ENCODE data around the gene ALDH1L2.
"Not testable (repeated sequence)": the region's sequence is repeated elsewhere in the genome, so short reads cannot be mapped to it uniquely, and the experiment has no call there.

Gene ALDH1L2

GRCh38 chr12:105084251-105085250 is at the start of gene ALDH1L2:
TSS of gene ALDH1L2 (minus strand) at chr12:105084458. CDS start at chr12:105084436, 22 bp downstream.
- DNase-seq: no peak

GRCh38 chr12:105120551-105120950 is 36.3 kb upstream of the ALDH1L2 start:
- no peak for DNase-seq

DNA sequence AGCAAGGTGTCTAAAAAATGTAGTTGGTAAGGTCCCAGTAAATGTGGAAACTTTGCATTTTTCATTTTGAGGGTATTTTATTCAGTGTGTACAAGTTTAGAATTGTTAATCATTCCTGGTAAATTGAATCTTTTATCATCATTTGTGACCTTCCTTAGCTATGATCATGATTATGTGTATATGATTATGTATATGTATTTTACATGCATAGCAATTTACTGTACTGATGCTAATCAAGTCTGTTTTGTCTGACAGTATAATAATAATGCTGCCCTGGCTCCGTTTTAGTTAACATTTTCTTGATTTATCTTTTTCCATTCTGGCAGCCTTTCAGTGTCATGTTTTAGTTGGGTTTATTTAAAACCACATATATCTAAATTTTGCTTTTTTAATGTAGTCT is 32.7 kb upstream of the ALDH1L2 start:
- no peak for DNase-seq

GRCh38 chr12:105113094-105113493 is 28.8 kb upstream of the ALDH1L2 start:
- DNase-seq: no peak

- no peak for DNase-seq
Observed at GRCh38 chr12:105110851-105111250, 26.6 kb upstream of the ALDH1L2 start.

GRCh38 chr12:105109465-105110212 is 25.4 kb upstream of the ALDH1L2 start:
- DNase-seq: no peak

DNA sequence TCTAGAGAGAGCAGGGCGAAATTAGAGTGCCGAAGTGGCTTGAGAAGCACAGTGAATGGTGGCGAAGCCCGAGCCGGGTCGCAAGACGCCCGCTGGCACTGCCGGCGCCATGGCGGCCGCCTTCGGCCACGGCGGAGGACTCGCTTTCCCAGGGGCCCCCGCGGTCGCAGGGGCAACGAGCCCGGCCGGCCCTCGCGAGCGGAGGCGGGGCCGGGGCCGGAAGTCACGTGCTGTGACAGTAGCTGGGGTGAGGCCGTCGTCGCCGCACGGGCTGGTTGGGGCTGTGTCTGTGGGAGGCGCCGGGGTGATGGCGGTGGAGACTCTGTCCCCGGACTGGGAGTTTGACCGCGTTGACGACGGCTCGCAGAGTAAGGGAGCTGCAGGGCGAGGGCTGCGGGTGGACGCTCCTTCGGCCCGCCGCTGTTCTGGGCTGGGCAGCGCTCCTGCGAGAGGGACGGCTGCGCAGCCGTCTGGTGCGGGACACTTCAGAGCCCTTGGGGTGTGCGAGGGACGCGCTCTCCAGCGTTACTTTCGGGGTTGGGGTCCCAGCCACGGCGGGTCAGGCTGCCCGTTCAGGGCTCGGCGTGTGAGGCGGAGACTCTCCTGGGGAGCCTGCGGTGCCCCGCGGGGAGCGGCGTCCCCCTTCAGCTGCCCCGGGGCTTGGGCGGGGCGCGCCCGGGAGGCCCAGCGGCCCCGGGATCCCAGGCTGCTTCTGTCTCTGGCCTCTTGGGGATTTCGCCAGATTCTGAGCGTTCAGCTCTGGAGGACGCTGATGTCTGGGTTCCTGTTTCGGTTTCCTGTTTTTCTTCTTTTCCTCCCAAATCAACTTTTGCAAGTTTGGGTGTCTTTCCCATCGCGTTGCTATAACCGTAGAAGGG is 23.5 kb upstream of the ALDH1L2 start, which contains the start of gene WASHC4:
TSS of gene WASHC4 (plus strand) at position 238 of the 878 bp plus-strand sequence. CDS start at position 308, 70 bp downstream.
- peak; percentile 50 for DNase-seq

DNA sequence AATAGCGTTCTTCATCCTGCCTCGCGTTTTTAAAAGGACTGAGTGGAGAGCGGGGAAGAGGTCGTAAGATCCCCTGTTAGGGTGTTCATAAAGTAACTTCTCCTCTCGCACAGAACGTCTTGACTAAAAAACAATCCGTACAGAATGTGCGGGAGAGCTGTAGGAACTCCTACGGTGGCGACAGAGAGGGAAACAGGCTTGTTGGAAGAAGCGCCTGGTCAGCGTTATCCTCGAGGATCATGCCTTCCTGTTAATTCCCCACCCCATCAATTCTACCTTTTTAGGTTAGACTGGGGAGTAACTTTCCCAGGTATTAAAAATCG is 22.9 kb upstream of the ALDH1L2 start:
- peak; percentile 6 for DNase-seq

- no peak for DNase-seq
Observed at GRCh38 chr12:105106621-105107020, 22.4 kb upstream of the ALDH1L2 start.

DNA sequence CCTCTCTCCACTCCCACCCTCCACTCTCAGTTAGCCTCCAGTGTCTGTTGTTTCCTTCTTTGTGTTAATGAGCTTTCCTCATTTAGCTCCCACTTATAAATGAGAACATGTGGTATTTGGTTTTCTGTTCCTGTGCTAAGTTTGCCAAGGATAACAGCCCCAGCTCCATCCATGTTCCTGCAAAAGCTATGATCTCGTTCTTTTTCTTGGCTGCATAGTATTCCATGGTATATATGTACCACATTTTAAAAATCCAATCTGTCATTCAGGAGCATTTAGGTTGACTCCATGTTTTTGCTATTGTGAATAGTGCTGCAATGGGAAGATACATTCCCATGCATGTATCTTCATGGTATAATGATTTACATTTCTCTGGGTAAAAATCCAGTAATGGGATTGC is 20.5 kb upstream of the ALDH1L2 start:
- no peak for DNase-seq

GRCh38 chr12:105102673-105103072 is 18.4 kb upstream of the ALDH1L2 start:
- no peak for DNase-seq

DNA sequence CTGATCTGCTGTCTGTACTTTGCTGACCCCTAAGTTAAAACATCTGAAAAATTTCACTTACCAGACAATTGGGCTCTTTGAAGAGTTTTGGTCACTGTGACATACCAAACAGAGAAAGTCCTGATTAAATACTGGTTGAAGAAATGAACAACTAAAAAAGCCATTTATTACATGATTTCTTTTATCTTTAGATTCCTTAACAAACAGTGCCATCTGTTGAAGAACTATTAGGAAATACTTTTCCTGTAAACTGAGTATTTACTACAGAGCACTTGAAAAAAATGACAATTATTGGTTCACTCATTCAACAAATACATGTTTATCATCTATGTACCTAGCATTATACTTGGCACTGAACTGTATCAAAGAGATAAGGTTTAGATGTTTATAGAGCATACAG is 16.7 kb upstream of the ALDH1L2 start:
- no peak for DNase-seq

DNA sequence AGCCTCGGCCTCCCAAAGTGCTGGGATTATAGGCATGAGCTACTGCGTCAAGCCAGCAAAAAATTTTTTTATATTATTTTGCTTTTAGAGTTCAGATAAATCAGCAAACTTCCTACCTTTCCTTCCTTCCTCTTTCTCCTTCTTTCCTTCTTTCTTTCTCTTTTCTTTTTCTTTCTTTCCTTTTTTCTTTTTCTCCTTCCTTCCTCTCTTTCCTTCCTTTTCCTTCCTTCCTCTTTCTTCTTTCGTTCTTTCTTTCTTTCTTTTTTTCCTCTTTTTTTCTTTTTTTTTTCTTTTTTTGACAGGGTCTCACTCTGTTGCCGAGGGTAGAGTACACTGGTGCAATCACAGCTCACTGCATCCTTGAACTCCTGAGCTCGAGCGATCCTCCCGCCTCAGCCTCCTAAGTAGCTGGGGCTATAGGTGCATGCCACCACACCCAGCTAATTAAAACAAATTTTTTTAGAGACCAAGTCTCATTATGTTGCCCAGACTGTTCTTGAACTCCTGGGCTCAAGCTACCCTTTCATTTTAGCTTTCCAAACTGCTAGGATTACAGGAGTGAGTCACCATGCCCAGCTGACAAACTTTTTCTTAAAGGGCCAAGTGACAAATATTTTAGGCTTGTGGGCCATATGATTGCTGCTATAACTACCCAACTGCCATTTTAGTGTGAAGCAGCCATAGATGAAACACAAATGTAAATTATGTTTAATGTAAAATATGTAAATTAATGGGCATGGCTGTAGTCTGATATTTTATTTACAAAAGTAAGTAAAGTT is 16.1 kb upstream of the ALDH1L2 start:
- no peak for DNase-seq

DNA sequence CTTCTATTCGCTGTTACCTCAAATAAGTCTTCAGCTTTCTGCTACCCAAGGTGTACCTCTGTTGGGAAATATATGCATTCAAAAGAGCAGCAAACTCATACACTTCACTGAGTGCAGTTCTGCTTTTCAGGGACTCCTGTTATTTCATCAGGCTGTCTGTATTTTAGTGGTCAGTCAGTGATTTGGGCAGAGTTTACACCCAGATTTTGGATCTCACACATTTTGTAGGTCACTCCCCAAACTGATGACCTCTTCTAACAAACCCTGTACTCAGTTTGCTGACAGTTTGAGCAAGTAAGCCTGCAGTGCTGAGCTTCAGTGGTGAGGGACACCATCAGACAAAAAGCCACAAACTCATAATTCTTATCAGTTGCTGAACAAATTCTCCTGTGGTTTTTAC is 15.1 kb upstream of the ALDH1L2 start:
- no peak for DNase-seq

DNA sequence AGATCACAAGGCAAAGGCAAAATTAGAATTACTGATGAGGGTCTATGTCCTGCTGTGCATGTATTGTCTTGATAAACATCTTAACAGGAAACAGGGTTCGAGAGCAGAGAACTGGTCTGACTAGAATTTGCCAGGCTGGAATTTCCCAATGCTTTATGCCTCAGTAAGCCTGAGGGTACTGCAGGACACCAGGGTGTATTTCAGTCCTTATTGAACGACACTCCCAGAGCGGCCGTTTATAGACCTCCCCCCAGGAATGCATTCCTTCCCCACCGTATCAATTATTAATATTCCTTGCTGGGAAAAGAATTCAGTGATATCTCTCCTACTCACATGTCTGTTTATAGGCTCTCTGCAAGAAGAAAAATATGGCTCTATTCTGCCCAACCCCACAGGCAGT is 11.1 kb upstream of the ALDH1L2 start:
- not testable (repeated sequence) for DNase-seq

GRCh38 chr12:105092336-105092735 is 8.1 kb upstream of the ALDH1L2 start:
- peak; percentile 46 for DNase-seq

- no peak for DNase-seq
Observed at GRCh38 chr12:105091476-105092206, 7.4 kb upstream of the ALDH1L2 start.

DNA sequence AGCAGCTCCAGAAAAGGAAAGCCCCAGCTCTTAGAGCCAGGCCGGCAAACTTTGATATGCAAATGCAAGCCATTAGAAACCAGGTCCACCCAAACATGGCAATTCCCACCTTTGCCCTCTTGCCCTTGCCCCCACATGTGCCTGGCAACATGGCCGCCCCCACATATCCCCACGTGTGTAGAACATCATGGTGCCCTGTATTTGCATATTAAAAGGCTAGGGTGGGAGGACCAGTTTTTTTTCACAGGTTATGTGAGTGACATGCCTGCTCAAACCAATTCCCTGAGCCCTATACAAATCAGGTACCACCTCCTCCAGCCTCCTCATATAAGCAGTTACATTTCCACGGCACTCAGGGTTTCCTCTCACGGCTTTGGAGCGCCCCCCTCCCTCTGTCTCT is 6.1 kb upstream of the ALDH1L2 start:
- no peak for DNase-seq

GRCh38 chr12:105089817-105090216 is 5.6 kb upstream of the ALDH1L2 start:
- DNase-seq: no peak

GRCh38 chr12:105085501-105085900 is 1.2 kb upstream of the ALDH1L2 start:
- no peak for DNase-seq

DNA sequence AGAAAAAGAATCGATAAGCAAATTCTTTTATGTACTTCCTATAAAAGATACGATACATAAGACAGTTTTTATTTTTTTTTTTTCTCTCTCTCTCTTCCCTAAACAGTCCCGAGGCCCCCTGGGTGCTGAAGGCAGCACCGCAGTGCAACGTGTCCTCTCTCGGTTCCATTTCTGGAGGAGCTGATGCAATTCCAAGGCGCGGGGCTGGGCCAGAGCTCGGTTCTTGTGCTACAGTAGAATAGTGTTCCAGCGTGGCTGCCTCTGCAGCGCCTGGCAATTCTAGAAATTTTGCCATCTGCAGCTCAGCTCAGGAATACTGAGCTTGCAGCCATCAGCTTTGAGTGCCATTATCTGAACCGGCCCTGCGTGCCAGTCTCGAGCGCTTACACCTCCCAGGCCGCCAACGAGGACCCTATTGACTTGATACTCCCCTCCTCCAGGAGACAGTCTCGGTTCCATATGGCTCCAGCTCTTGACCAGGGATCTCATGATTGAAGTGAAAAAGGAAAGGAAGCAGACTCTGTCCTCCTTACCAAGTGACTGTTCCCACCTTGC is 630 bp downstream of the ALDH1L2 start:
- DNase-seq: no peak

Data from NCI-H2029 treated with DMSO at 0.1 percent for 48 hours (cell line).